Neural cell (in vitro differentiated cells): ENCODE results near the gene VSIG2. TPM values are rescaled to one million over a fixed set of nuclear protein-coding genes. Genes with fewer than 3 reads are reported as not detected.

ENCODE experiments used
- H2AFZ ChIP-seq: fragments of 200-600, 300-800 bp; sonication (generic), shearing (Covaris generic); 2 replicates; pipeline ENCODE4 v1.6.0; 2014; ENCODE audit warnings: low read depth, mild to moderate bottlenecking, antibody characterized with exemption, low read length, moderate library complexity
- H3F3A ChIP-seq: fragments of 200-600 bp; shearing (Covaris generic); 2 replicates; pipeline ENCODE4 v1.6.1; 2016; ENCODE audit warnings: mild to moderate bottlenecking, moderate library complexity, mixed read lengths, antibody characterized with exemption, low read length; ENCODE audit not compliant: insufficient read depth, poor library complexity, severe bottlenecking
- H3K27ac ChIP-seq: fragments of 200-600, 300-800 bp; sonication (generic), shearing (Covaris generic); 2 replicates; pipeline ENCODE4 v1.5.1; 2014; ENCODE audit warnings: mild to moderate bottlenecking, low read length, moderate library complexity
- H3K27me3 ChIP-seq: fragments of 300-800, 200-600 bp; sonication (generic), shearing (Covaris generic); 2 replicates; pipeline ENCODE4 v1.6.0; 2014; ENCODE audit warnings: mild to moderate bottlenecking, low read depth, low read length, moderate library complexity; ENCODE audit not compliant: insufficient read depth
- H3K36me3 ChIP-seq: fragments of 300-800, 200-600 bp; sonication (generic), shearing (Covaris generic); 2 replicates; pipeline ENCODE4 v1.5.1; 2014; ENCODE audit warnings: mild to moderate bottlenecking, antibody characterized with exemption, low read length, moderate library complexity; ENCODE audit not compliant: insufficient read depth
- H3K4me2 ChIP-seq: fragments of 300-800, 200-600 bp; sonication (generic), shearing (Covaris generic); 2 replicates; pipeline ENCODE4 v1.6.0; 2014; ENCODE audit warnings: mild to moderate bottlenecking, low read length
- H3K4me3 ChIP-seq: fragments of 300-800, 200-600 bp; sonication (generic), shearing (Covaris generic); 2 replicates; pipeline ENCODE4 v1.5.1; 2014; ENCODE audit warnings: mild to moderate bottlenecking, low read length, moderate library complexity
- H3K79me2 ChIP-seq: fragments of 200-600 bp; shearing (Covaris generic); replicated peaks from 2 replicates; pipeline ENCODE4 v1.6.0; 2014; ENCODE audit warnings: mild to moderate bottlenecking, low read length, moderate library complexity; ENCODE audit not compliant: insufficient read depth
- H3K9ac ChIP-seq: fragments of 300-800, 200-600 bp; sonication (generic), shearing (Covaris generic); 2 replicates; pipeline ENCODE4 v1.6.1; 2016; ENCODE audit warnings: mild to moderate bottlenecking, low read length, mixed read lengths
- H3K9me2 ChIP-seq: fragments of 200-600 bp; shearing (Covaris generic); 2 replicates; pipeline ENCODE4 v1.6.1; 2016; ENCODE audit warnings: mild to moderate bottlenecking, low read length, mixed read lengths; ENCODE audit not compliant: insufficient read depth
- H3K9me3 ChIP-seq: fragments of 200-600, 300-800 bp; sonication (generic), shearing (Covaris generic); 2 replicates; pipeline ENCODE4 v1.6.1; 2016; ENCODE audit warnings: mild to moderate bottlenecking, mixed run types, low read length, moderate library complexity, mixed read lengths
- H4K20me1 ChIP-seq: fragments of 200-600 bp; shearing (Covaris generic); 2 replicates; pipeline ENCODE4 v1.6.1; 2016; ENCODE audit warnings: mild to moderate bottlenecking, mixed run types; ENCODE audit not compliant: insufficient read depth
- CTCF ChIP-seq: fragments of 450-650 bp; IDR thresholded peaks from 2 replicates; pipeline ENCODE4 v1.5.1; 2014; ENCODE audit warnings: antibody characterized with exemption, mild to moderate bottlenecking, moderate library complexity; ENCODE audit not compliant: poor library complexity, severe bottlenecking
- EP300 ChIP-seq: fragments of 450-650 bp; conservative IDR thresholded peaks from 2 replicates; pipeline ENCODE4 v1.6.1; 2014; ENCODE audit warnings: antibody characterized with exemption, mild to moderate bottlenecking, moderate library complexity; ENCODE audit not compliant: poor library complexity, severe bottlenecking
- EZH2 ChIP-seq: fragments of 200-600, 300-800 bp; shearing (Covaris generic), sonication (generic); IDR thresholded peaks from 2 replicates; pipeline ENCODE4 v1.6.1; 2014; ENCODE audit warnings: antibody characterized with exemption, low read length, borderline replicate concordance, mild to moderate bottlenecking; ENCODE audit not compliant: insufficient read depth, poor library complexity, severe bottlenecking
- MXI1 ChIP-seq: fragments of 450-650 bp; conservative IDR thresholded peaks from 2 replicates; pipeline ENCODE4 v1.6.1; 2014; ENCODE audit warnings: antibody characterized with exemption, mild to moderate bottlenecking; ENCODE audit not compliant: poor library complexity, severe bottlenecking
- POLR2AphosphoS5 ChIP-seq: IDR thresholded peaks from 2 replicates; pipeline ENCODE4 v1.6.1; 2012
- RAD21 ChIP-seq: fragments of 450-650 bp; conservative IDR thresholded peaks from 2 replicates; pipeline ENCODE4 v1.6.1; 2014; ENCODE audit warnings: antibody characterized with exemption, mild to moderate bottlenecking, moderate library complexity
- REST ChIP-seq: IDR thresholded peaks from 2 replicates; pipeline ENCODE4 v1.6.1; 2012; ENCODE audit warnings: borderline replicate concordance
- SMC3 ChIP-seq: fragments of 450-650 bp; conservative IDR thresholded peaks from 2 replicates; pipeline ENCODE4 v1.6.1; 2014; ENCODE audit warnings: antibody characterized with exemption, mild to moderate bottlenecking, moderate library complexity; ENCODE audit not compliant: poor library complexity
- TAF1 ChIP-seq: IDR thresholded peaks from 2 replicates; pipeline ENCODE4 v1.6.1; 2012; ENCODE audit warnings: low read depth
- polyA plus RNA-seq: library from polyadenylated mRNA; depleted of rRNA; stranded (reverse); fragments of >200 nt; gene quantifications from 2 replicates; pipeline ENCODE4 v1.2.3, GENCODE V29; 2014

VSIG2 gene
- polyA plus RNA-seq, 1 donor from 2014 or later = not detected

DNA sequence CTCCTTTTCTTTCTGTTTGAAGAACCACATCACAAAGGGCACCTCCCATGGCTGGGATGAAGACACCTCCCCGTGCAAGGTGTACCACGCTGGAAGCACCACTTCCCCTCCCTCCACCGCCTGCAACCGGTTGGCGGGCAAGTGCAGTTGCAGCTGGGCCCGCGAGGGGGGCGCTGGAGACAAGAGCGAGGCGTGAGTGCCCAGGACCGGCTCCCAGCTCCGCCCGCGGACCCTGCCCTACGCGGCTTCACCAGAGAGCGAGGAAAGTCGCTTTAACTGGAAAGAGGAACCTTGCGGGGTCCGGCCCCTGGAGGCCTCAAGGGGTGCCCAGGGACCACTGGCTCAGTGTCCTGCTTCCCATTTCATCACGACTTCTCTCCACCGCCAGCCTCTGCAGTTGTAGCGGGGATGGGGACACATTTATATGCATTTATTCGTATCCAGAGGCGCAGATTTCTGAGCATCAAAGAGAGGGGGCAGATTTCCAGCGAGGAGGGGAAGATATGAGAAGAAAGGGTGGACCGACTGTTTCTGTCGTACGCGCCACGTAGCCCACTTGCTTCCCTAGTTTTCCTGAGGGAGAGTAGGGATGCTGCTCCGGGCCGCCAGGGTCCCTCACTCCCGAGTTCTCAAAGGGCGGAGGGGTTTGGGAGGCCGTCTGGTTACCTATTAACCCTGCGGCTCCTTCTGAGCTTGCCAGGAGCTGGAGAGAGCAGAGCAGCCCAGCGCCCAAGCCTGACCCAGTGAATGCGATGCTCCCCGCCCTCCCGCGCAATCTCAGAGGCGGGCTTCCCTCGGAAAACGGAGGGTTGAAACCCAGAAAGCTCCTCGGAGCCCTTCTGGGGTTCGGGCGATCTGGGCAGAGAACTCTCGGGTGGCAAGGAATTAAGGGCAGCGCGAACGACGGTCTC, 6.6 kb upstream of the VSIG2 start:
- H3K79me2 ChIP-seq = no peaks in the 10 kb centered on the region
- no peaks in the 10 kb centered on the region for H4K20me1 ChIP-seq
- no peaks in the 10 kb centered on the region for H3F3A ChIP-seq
- no peak overlapping the region for H3K27ac ChIP-seq
- TF ChIP-seq REST (peak; percentile 28), RAD21 (peak; percentile 51), SMC3 (peak; percentile 48), CTCF (peak; percentile 78), MXI1 (no peak)
- no peaks in the 10 kb centered on the region for H3K9me2 ChIP-seq
- H3K4me2 ChIP-seq = peak overlapping the region; percentile 48
- H3K27me3 ChIP-seq = peaks cover 92% of the 10 kb centered on the region
- H3K36me3 ChIP-seq = no peaks in the 10 kb centered on the region
- H2AFZ ChIP-seq = no peak overlapping the region
- no peaks in the 10 kb centered on the region for H3K9me3 ChIP-seq
- peak overlapping the region; percentile 58 for H3K4me3 ChIP-seq
- peak overlapping the region; percentile 20 for H3K9ac ChIP-seq

- TF ChIP-seq POLR2AphosphoS5 (no peak), MXI1 (no peak), RAD21 (no peak), EP300 (no peak), REST (no peak), TAF1 (no peak), EZH2 (no peak), CTCF (no peak), SMC3 (no peak)
- no peak overlapping the region for H3K4me2 ChIP-seq
- no peak overlapping the region for H3K9ac ChIP-seq
- H3K9me3 ChIP-seq = no peaks in the 10 kb centered on the region
- H3K4me3 ChIP-seq = no peak overlapping the region
- H2AFZ ChIP-seq = no peak overlapping the region
- no peaks in the 10 kb centered on the region for H3K36me3 ChIP-seq
- H3F3A ChIP-seq = no peaks in the 10 kb centered on the region
- H3K27me3 ChIP-seq = peaks cover 97% of the 10 kb centered on the region
- no peaks in the 10 kb centered on the region for H4K20me1 ChIP-seq
- H3K79me2 ChIP-seq = no peaks in the 10 kb centered on the region
- no peak overlapping the region for H3K27ac ChIP-seq
- no peaks in the 10 kb centered on the region for H3K9me2 ChIP-seq
These were observed 5.3 kb upstream of the VSIG2 start for GRCh38 chr11:124757320-124757719.
